ENCODE data around the gene RRN3.
A peak's percentile ranks its signal among the peaks of the same experiment; 100 is the strongest.
"Not testable (repeated sequence)": the region's sequence is repeated elsewhere in the genome, so short reads cannot be mapped to it uniquely, and the experiment has no call there.

Gene RRN3

DNA sequence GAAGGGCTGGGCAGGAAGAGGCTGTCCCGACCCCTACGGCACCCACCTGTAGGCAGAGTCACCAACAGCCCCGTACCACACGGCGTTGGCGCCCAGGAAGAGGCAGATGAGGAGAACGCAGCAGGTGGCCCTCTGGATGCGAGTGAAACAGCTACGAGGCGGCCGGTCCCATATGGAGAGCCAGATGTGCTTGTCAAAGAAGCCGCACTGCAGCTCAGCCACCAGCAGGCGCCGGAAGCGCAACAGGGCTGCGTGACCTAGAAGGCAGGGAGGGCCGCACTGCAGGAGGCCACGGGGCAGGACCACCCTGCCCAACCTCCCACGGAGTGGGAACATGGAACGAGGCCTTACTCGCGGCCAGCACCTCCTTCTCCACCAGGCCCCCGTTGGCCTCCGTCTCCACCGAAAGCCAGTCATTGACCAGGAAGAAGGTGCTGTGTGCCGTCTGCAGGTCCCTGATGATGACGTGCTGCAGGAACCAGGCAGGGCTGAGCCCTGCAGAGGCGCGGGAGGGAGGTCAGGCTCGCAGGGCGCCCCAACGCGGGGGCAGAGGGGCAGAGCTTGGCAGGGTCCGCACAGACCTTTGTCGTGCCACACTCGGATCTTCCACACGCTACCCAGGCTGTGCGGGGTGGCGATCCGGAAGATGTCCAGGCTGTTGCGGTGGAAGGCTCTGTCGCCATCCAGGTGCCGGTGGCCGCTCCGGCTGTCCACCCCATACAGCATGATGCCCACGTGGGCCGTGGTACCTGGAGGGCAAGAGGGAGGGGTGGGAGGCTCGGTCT, 33.8 kb upstream of the RRN3 start:
- not testable (repeated sequence) for H3K36me3 ChIP-seq (ENCODE audit: low read length); H3K9me2 ChIP-seq (replicated peaks; ENCODE audit: insufficient read depth, low read length)

DNA sequence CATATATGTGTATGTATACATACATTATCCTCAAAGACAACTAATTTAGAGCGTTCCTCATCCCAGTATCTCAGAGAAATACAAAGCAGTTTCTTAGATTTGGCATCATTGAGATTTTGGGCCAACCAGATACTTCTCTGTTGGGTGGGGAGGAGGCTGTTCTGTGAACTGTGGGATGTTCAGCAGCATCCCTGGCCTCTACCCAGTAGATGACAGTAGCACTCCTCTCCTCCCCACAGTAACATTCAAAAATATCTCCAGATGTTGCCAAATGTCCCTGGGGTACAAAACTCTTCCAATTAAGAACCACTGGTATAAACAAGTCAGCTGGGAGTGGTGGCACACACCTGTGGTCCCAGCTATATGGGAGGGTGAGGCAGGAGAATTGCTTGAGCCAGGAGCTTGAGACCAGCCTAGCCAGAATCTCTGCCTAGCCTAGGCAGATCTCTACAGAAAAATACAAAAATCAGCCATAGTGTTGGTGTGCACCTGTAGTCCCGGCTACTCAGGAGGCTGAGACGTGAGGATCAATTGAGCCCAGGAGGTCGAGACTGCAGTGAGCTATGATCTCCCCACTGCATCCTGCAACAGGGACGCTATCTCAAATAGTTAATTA, 6.4 kb upstream of the RRN3 start:
- H3K27ac ChIP-seq (ENCODE audit: low read depth, low read length); H3F3A ChIP-seq (ENCODE audit: insufficient read depth); H4K20me1 ChIP-seq (ENCODE audit: low read depth, low read length); H3K4me2 ChIP-seq (ENCODE audit: low read depth, low read length, poor library complexity, severe bottlenecking); H3K4me3 ChIP-seq (ENCODE audit: insufficient read depth, low read length, poor library complexity, severe bottlenecking); H3K9me2 ChIP-seq (replicated peaks; ENCODE audit: insufficient read depth, low read length); H3K79me2 ChIP-seq (ENCODE audit: insufficient read depth, low read length); H3K27me3 ChIP-seq (ENCODE audit: low read length); H3K36me3 ChIP-seq (ENCODE audit: low read length); H2AFZ ChIP-seq (ENCODE audit: low read depth, low read length, severe bottlenecking); H3K9ac ChIP-seq (ENCODE audit: low read length); H3K9me3 ChIP-seq (ENCODE audit: insufficient read depth, low read length): not testable (repeated sequence)

More for the DNA sequence above, 33.8 kb upstream of the RRN3 start:
- not testable (repeated sequence) for H2AFZ ChIP-seq (ENCODE audit: low read depth, low read length, severe bottlenecking); H3K4me3 ChIP-seq (ENCODE audit: insufficient read depth, low read length, poor library complexity, severe bottlenecking); H3K27ac ChIP-seq (ENCODE audit: low read depth, low read length); H3K27me3 ChIP-seq (ENCODE audit: low read length); H4K20me1 ChIP-seq (ENCODE audit: low read depth, low read length); H3K9ac ChIP-seq (ENCODE audit: low read length); H3K9me3 ChIP-seq (ENCODE audit: insufficient read depth, low read length); H3K4me2 ChIP-seq (ENCODE audit: low read depth, low read length, poor library complexity, severe bottlenecking); H3F3A ChIP-seq (ENCODE audit: insufficient read depth); H3K79me2 ChIP-seq (ENCODE audit: insufficient read depth, low read length)

- H3K4me3 ChIP-seq (ENCODE audit: insufficient read depth, low read length, poor library complexity, severe bottlenecking); H3K36me3 ChIP-seq (ENCODE audit: low read length); H3K9me2 ChIP-seq (replicated peaks; ENCODE audit: insufficient read depth, low read length); H3K27ac ChIP-seq (ENCODE audit: low read depth, low read length); H4K20me1 ChIP-seq (ENCODE audit: low read depth, low read length); H3F3A ChIP-seq (ENCODE audit: insufficient read depth); H3K9me3 ChIP-seq (ENCODE audit: insufficient read depth, low read length); H3K9ac ChIP-seq (ENCODE audit: low read length); H2AFZ ChIP-seq (ENCODE audit: low read depth, low read length, severe bottlenecking); H3K4me2 ChIP-seq (ENCODE audit: low read depth, low read length, poor library complexity, severe bottlenecking); H3K79me2 ChIP-seq (ENCODE audit: insufficient read depth, low read length); H3K27me3 ChIP-seq (ENCODE audit: low read length): not testable (repeated sequence)
Measured at GRCh38 chr16:15099366-15099909, 5.4 kb upstream of the RRN3 start.

- H4K20me1 ChIP-seq (ENCODE audit: low read depth, low read length); H3F3A ChIP-seq (ENCODE audit: insufficient read depth); H3K36me3 ChIP-seq (ENCODE audit: low read length); H3K4me3 ChIP-seq (ENCODE audit: insufficient read depth, low read length, poor library complexity, severe bottlenecking); H3K4me2 ChIP-seq (ENCODE audit: low read depth, low read length, poor library complexity, severe bottlenecking); H3K9ac ChIP-seq (ENCODE audit: low read length); H3K27ac ChIP-seq (ENCODE audit: low read depth, low read length); H3K9me2 ChIP-seq (replicated peaks; ENCODE audit: insufficient read depth, low read length); H3K9me3 ChIP-seq (ENCODE audit: insufficient read depth, low read length); H2AFZ ChIP-seq (ENCODE audit: low read depth, low read length, severe bottlenecking); H3K27me3 ChIP-seq (ENCODE audit: low read length): not testable (repeated sequence)
- H3K79me2 ChIP-seq (ENCODE audit: insufficient read depth, low read length): peaks cover 11% of the 10 kb centered on the region
Measured at GRCh38 chr16:15096583-15096972, 2.5 kb upstream of the RRN3 start.

DNA sequence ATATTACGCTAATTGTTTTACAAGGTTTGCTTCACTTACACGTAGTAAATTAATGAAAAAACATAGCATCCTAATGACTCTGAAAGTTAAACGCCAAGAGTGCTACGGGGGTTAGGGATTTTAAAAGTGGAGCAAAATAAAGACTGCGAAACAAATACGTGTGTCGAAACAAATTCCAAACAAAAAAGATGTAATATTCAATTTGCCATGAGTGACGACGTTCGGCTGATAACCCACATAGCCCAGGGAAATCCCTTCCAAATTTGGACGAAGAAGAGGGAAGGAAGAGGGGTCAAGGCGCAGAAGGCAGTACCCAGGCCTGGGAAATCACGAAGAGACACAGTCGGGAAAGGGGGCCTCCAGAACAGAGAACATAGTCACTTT, 509 bp downstream of the RRN3 start:
- not testable (repeated sequence) for H3K36me3 ChIP-seq (ENCODE audit: low read length); H3F3A ChIP-seq (ENCODE audit: insufficient read depth); H3K27me3 ChIP-seq (ENCODE audit: low read length); H3K9me3 ChIP-seq (ENCODE audit: insufficient read depth, low read length); H3K9me2 ChIP-seq (replicated peaks; ENCODE audit: insufficient read depth, low read length); H4K20me1 ChIP-seq (ENCODE audit: low read depth, low read length)
- Histone ChIP-seq H3K79me2 (ENCODE audit: insufficient read depth, low read length) (peaks cover 11% of the 10 kb centered on the region), H3K27ac (ENCODE audit: low read depth, low read length) (0 out of 2 replicates have a peak overlapping the region, but pooled peaks have one; percentile 9), H3K4me3 (ENCODE audit: insufficient read depth, low read length, poor library complexity, severe bottlenecking) (peak overlapping the region; percentile 58), H3K9ac (ENCODE audit: low read length) (peak overlapping the region; percentile 78), H2AFZ (ENCODE audit: low read depth, low read length, severe bottlenecking) (peak overlapping the region; percentile 100), H3K4me2 (ENCODE audit: low read depth, low read length, poor library complexity, severe bottlenecking) (peak overlapping the region; percentile 78)

GRCh38 chr16:15090663-15091269, 3.3 kb downstream of the RRN3 start:
- not testable (repeated sequence) for H2AFZ ChIP-seq (ENCODE audit: low read depth, low read length, severe bottlenecking); H3K9ac ChIP-seq (ENCODE audit: low read length); H3K9me3 ChIP-seq (ENCODE audit: insufficient read depth, low read length); H3K27ac ChIP-seq (ENCODE audit: low read depth, low read length); H3K4me2 ChIP-seq (ENCODE audit: low read depth, low read length, poor library complexity, severe bottlenecking); H3K27me3 ChIP-seq (ENCODE audit: low read length); H3K4me3 ChIP-seq (ENCODE audit: insufficient read depth, low read length, poor library complexity, severe bottlenecking); H4K20me1 ChIP-seq (ENCODE audit: low read depth, low read length); H3K36me3 ChIP-seq (ENCODE audit: low read length); H3K9me2 ChIP-seq (replicated peaks; ENCODE audit: insufficient read depth, low read length); H3F3A ChIP-seq (ENCODE audit: insufficient read depth)
- H3K79me2 ChIP-seq (ENCODE audit: insufficient read depth, low read length): peaks cover 11% of the 10 kb centered on the region

DNA sequence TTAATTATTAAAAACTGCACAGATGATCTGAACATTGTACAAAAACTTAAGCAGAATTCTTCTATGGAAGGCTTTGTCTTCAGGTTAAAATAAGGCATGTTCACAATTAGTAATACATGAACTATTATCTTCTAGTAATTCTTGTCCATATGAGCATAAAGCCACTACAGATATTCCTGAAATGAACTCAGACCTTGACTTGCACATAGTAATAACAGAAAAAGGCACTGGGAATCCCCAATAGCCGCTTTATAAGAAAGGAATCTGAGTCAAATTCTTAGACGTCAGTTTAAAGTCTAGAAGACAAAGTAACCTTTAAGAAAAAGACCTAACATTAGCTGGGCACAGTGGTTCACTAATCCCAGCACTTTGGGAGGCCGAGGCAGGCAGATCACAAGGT, 11.3 kb downstream of the RRN3 start:
- H3K27ac ChIP-seq (ENCODE audit: low read depth, low read length); H3K79me2 ChIP-seq (ENCODE audit: insufficient read depth, low read length); H3K36me3 ChIP-seq (ENCODE audit: low read length); H3K27me3 ChIP-seq (ENCODE audit: low read length); H3K4me3 ChIP-seq (ENCODE audit: insufficient read depth, low read length, poor library complexity, severe bottlenecking); H3K9me2 ChIP-seq (replicated peaks; ENCODE audit: insufficient read depth, low read length); H3K4me2 ChIP-seq (ENCODE audit: low read depth, low read length, poor library complexity, severe bottlenecking); H3K9me3 ChIP-seq (ENCODE audit: insufficient read depth, low read length); H4K20me1 ChIP-seq (ENCODE audit: low read depth, low read length); H2AFZ ChIP-seq (ENCODE audit: low read depth, low read length, severe bottlenecking); H3F3A ChIP-seq (ENCODE audit: insufficient read depth); H3K9ac ChIP-seq (ENCODE audit: low read length): not testable (repeated sequence)

- not testable (repeated sequence) for H4K20me1 ChIP-seq (ENCODE audit: low read depth, low read length); H3K4me3 ChIP-seq (ENCODE audit: insufficient read depth, low read length, poor library complexity, severe bottlenecking); H3K9me3 ChIP-seq (ENCODE audit: insufficient read depth, low read length); H2AFZ ChIP-seq (ENCODE audit: low read depth, low read length, severe bottlenecking); H3K36me3 ChIP-seq (ENCODE audit: low read length); H3K27ac ChIP-seq (ENCODE audit: low read depth, low read length); H3K9ac ChIP-seq (ENCODE audit: low read length); H3K4me2 ChIP-seq (ENCODE audit: low read depth, low read length, poor library complexity, severe bottlenecking); H3K27me3 ChIP-seq (ENCODE audit: low read length); H3K79me2 ChIP-seq (ENCODE audit: insufficient read depth, low read length); H3F3A ChIP-seq (ENCODE audit: insufficient read depth); H3K9me2 ChIP-seq (replicated peaks; ENCODE audit: insufficient read depth, low read length)
Measured at GRCh38 chr16:15080883-15081282, 13.2 kb downstream of the RRN3 start.

All from SU-DHL-6 (cell line).